GM21423 (cell line): ENCODE results near the gene SYNC.
"Not testable (repeated sequence)": the region's sequence is repeated elsewhere in the genome, so short reads cannot be mapped to it uniquely, and the experiment has no call there.

Experiments used
- ATAC-seq: cut with Tn5 transposase; IDR thresholded peaks from one replicate; pipeline ENCODE4 v1.9.1; 2021; ENCODE audit warnings: mild to moderate bottlenecking, moderate library complexity; ENCODE audit not compliant: unreplicated experiment

SYNC gene

GRCh38 chr1:32647308-32648134 is 55.0 kb downstream of the SYNC start:
- no peak for ATAC-seq

DNA sequence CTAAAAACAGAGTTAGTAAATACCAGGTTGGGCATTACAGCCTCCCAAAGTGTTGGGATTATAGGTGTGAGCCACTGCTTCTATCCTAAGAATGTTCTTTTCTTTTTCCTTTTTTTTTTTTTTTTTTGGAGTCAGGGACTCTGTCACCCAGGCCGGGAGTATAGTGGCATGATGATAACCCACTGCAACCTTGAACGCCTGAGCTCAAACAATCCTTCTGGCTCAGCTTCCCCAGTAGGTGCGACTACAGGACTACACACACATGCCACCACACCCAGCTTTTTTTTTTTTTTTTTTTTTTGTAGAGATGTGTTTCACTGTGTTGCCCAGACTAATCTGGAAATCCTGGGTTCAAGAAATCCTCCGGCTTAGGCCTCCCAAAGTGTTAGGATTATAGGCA is 58.1 kb downstream of the SYNC start:
- ATAC-seq: no peak

- not testable (repeated sequence) for ATAC-seq
Observed at GRCh38 chr1:32642292-32642827, 60.2 kb downstream of the SYNC start.

DNA sequence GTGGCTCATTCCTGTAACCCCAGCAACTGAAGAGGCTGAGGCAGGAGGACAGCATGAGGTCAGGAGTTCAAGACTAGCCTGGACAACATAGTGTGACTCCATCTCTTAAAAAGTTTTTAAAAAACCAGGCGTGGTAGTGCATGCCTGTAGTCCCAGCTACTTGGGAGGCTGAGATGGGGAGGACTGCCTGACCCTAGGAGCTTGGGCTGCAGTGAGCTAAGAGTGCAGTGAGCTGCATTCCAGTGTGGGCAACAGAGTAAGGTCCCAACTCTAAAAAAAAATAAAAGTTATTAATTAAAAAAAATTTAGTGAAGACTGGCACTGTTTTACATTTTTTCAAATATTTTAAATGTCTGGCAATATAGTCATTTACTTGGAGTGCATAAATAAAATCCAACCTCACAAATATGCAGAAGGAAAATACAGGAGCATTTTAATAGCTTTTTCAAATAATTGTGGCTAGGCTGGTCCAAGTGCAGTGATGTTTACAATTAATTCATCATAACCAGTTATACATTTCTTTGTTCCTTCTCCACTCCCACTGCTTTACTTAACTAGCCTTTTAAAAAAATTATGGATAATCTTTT is 63.0 kb downstream of the SYNC start:
- ATAC-seq: no peak

DNA sequence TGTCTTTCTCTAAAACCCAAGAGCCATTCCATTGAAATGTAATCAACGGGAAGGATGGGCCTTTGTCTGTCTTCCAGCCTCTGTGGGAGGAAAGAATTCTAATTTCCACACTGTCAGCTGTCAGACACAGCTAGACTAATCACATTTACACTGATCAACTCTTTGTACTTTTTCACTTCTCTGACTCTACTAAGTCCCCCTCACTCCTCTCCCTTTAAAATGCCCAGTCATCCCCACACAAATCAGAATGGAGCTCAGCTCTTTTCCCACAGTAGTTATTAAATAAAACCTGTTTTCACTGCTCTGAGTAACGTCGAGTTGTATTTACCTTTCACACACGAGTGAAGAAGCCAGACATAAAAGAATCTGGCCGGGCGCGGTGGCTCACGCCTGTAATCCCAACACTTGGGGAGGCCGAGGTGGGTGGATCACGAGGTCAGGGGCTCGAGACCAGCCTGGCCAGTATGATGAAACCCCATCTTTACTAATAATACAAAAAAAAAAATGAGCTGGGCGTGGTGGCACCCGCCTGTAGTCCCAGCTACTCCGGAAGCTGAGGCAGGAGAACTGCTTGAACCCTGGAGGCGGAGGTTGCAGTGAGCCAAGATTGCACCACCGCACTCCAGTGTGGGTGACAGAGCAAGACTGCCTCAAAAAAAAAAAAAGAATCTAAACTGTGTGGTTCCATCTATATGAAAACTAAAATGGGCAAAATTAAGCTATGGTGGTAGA is 65.5 kb downstream of the SYNC start:
- no peak for ATAC-seq

GRCh38 chr1:32635508-32636277 is 66.9 kb downstream of the SYNC start:
- ATAC-seq: no peak

GRCh38 chr1:32632829-32633228 is 69.7 kb downstream of the SYNC start:
- no peak for ATAC-seq

GRCh38 chr1:32630173-32630572 is 72.4 kb downstream of the SYNC start:
- not testable (repeated sequence) for ATAC-seq
